Esophagus mucosa (tissue), 1 donor: ENCODE measurements around the gene TPD52L2. TPM values are rescaled to one million over a fixed set of nuclear protein-coding genes. Genes with fewer than 3 reads are reported as not detected.
A peak's percentile ranks its signal among the peaks of the same experiment; 100 is the strongest.

Experiments
- ATAC-seq: fragments of 200-7000 bp; cut with Tn5 transposase; one replicate; pipeline ENCODE4 v1.9.1; 2020
- total RNA-seq: library from RNA; stranded (reverse); gene quantifications from one replicate; pipeline ENCODE4 v1.2.4, GENCODE V29; 2023
- donor health status: DM: yes; HTN: yes; CAD: no.

Gene TPD52L2
- 90.6 TPM for total RNA-seq

- ATAC-seq = peak; percentile 86
Measured at GRCh38 chr20:63864978-63865640, at the start of gene TPD52L2. TSS of gene TPD52L2 (plus strand) at chr20:63865270. CDS start at chr20:63865366, 96 bp downstream.

GRCh38 chr20:63815615-63816253, 49.3 kb upstream of the TPD52L2 start:
- ATAC-seq = no peak

- ATAC-seq = peak; percentile 26
Measured at GRCh38 chr20:63819224-63819921, 45.7 kb upstream of the TPD52L2 start.

GRCh38 chr20:63821811-63822210, 43.3 kb upstream of the TPD52L2 start:
- no peak for ATAC-seq

- peak; percentile 14 for ATAC-seq
Measured at GRCh38 chr20:63822276-63822696, 42.8 kb upstream of the TPD52L2 start.

- ATAC-seq = no peak
Measured at GRCh38 chr20:63823691-63824311, 41.3 kb upstream of the TPD52L2 start.

GRCh38 chr20:63825331-63826118, 39.5 kb upstream of the TPD52L2 start:
- ATAC-seq = no peak

- no peak for ATAC-seq
Measured at GRCh38 chr20:63826753-63827152, 38.3 kb upstream of the TPD52L2 start.

- no peak for ATAC-seq
Measured at GRCh38 chr20:63828124-63828523, 36.9 kb upstream of the TPD52L2 start.

- ATAC-seq = no peak
Measured at GRCh38 chr20:63828545-63828944, 36.5 kb upstream of the TPD52L2 start.

- no peak for ATAC-seq
Measured at GRCh38 chr20:63828951-63829350, 36.1 kb upstream of the TPD52L2 start.

- ATAC-seq = no peak
Measured at GRCh38 chr20:63829603-63829944, 35.5 kb upstream of the TPD52L2 start.

- ATAC-seq = no peak
Measured at GRCh38 chr20:63829945-63830835, 34.9 kb upstream of the TPD52L2 start.

GRCh38 chr20:63830841-63831588, 34.1 kb upstream of the TPD52L2 start, which contains the start of gene ZBTB46:
TSS of gene ZBTB46 (minus strand) at chr20:63831264. CDS start at chr20:63790757, 40,507 bp downstream.
- ATAC-seq = peak; percentile 43

GRCh38 chr20:63831646-63831992, 33.5 kb upstream of the TPD52L2 start:
- no peak for ATAC-seq

- peak; percentile 45 for ATAC-seq
Measured at GRCh38 chr20:63831993-63832686, 32.9 kb upstream of the TPD52L2 start.

- no peak for ATAC-seq
Measured at GRCh38 chr20:63833776-63834490, 31.1 kb upstream of the TPD52L2 start.

- no peak for ATAC-seq
Measured at GRCh38 chr20:63834491-63834880, 30.6 kb upstream of the TPD52L2 start.
